Stimulated activated memory B cell treated with anti-CD40 and anti-IgM and Interleukin-4, amounts not matched to agents 10 μg/mL and 1 μg/mL and 100 μg/mL, for 72 hours (primary cell): ENCODE measurements around the gene KLHDC8B.
"Not testable (repeated sequence)": the region's sequence is repeated elsewhere in the genome, so short reads cannot be mapped to it uniquely, and the experiment has no call there.

ENCODE experiments used
- ATAC-seq: fragments of 150-1000 bp; cut with Tn5 transposase; 2 replicates; pipeline ENCODE4 v1.10.0; 2021
- H3K27ac Mint-ChIP-seq: one replicate; pipeline ENCODE4 v1.8.0; 2022; ENCODE audit warnings: mild to moderate bottlenecking, mixed read lengths
- H3K27me3 Mint-ChIP-seq: one replicate; pipeline ENCODE4 v1.8.0; 2022; ENCODE audit warnings: mixed read lengths
- H3K36me3 Mint-ChIP-seq: one replicate; pipeline ENCODE4 v1.8.0; 2022; ENCODE audit warnings: mixed read lengths
- H3K4me1 Mint-ChIP-seq: one replicate; pipeline ENCODE4 v1.8.0; 2022; ENCODE audit warnings: mixed read lengths
- H3K4me3 Mint-ChIP-seq: one replicate; pipeline ENCODE4 v1.8.0; 2022; ENCODE audit warnings: mild to moderate bottlenecking, moderate library complexity, mixed read lengths
- H3K9me3 Mint-ChIP-seq: one replicate; pipeline ENCODE4 v1.8.0; 2022; ENCODE audit warnings: mixed read lengths

KLHDC8B gene

DNA sequence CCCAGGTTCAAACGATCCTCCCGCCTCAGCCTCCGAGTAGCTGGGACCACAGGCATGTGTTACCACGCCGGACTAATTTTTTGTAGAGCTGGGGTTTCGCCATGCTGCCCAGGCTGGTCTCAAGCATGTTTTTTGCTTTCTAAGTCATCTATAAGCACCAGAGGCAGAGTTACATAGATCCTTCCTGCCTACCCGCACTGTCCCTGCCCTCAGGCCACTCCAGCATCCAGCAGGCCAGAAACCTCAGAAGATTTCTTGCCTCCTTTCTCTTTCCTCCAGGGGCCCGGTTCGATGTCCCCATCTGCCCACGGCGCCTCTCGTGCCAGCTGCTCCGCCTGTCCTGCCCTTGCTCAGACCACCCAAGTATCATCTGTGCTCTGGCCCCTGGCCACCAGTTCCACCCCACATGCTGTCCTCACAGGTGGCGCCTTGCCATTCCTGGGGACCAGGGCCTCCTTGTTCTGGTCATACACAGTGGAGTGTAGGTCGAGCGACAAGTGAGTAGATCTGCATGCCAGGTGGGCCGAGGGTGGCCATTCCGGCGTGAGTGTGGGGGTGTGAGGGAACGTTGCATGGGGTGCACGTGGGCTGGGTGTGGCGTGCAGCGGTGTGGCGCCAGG, 27.3 kb downstream of the KLHDC8B start:
- Mint-ChIP-seq H3K9me3 (peaks cover 3% of the 10 kb centered on the region), H3K4me1 (no peaks in the 10 kb centered on the region), H3K27me3 (peaks cover 38% of the 10 kb centered on the region), H3K27ac (no peak overlapping the region), H3K4me3 (no peak overlapping the region), H3K36me3 (no peaks in the 10 kb centered on the region)
- ATAC-seq: no peak

DNA sequence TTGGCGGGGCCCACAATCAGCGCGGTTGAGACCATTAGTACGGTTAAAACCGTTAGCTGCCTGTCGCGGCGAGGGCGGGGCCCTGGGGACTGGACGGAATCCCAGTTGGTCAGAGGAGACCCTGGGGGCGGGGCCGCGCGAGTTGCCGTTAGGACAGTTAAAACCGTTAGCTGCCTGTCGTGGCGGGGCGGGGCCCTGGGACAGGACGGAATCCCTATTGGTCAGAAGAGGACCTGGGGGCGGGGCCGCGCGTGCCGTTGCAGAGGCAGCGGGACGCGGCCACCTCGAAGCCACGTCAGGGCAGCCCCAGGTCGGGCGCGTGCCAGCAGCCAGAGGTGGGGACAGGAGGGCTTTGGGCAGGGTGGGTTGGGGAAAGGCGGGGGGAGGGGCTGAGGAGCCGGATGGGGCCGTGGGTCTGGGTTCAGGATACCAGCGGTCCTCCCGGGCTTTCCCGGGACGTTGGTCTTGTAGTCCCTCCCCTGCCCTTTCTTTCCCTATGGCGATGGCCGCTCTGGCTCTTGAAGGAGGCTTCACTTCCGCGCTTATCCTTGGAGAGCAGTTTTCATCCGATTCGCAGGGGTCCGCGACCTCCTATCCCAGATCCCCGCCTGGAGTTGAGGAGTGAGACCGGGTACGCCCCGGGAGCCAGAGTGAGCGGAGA, 28.0 kb downstream of the KLHDC8B start:
- Mint-ChIP-seq H3K4me1 (no peaks in the 10 kb centered on the region), H3K27ac (no peak overlapping the region), H3K9me3 (peaks cover 3% of the 10 kb centered on the region), H3K4me3 (no peak overlapping the region), H3K27me3 (peaks cover 45% of the 10 kb centered on the region), H3K36me3 (no peaks in the 10 kb centered on the region)
- peak; percentile 51 for ATAC-seq

DNA sequence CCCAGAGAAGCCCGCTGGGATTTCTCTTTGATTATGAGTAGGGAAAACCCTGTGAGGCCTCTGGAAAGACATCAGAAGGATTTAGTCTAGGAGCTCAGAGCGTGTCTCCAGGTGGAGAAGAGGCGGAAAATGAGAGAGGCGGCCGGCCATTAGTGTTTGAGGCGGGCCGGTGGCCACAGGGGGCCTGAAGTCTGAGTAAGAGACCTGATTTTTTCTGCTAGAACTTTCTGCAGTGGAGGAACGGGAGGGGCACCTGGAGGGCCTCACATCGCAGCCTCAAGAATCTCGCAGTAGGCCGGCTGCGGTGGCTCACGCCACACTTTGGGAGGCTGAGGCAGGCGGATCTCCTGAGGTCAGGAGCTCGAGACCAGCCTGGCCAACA, 28.5 kb downstream of the KLHDC8B start:
- H3K4me1 Mint-ChIP-seq: no peaks in the 10 kb centered on the region
- H3K4me3 Mint-ChIP-seq: no peak overlapping the region
- no peaks in the 10 kb centered on the region for H3K36me3 Mint-ChIP-seq
- no peak for ATAC-seq
- H3K27ac Mint-ChIP-seq: no peak overlapping the region
- H3K9me3 Mint-ChIP-seq: peaks cover 3% of the 10 kb centered on the region
- H3K27me3 Mint-ChIP-seq: peaks cover 50% of the 10 kb centered on the region

DNA sequence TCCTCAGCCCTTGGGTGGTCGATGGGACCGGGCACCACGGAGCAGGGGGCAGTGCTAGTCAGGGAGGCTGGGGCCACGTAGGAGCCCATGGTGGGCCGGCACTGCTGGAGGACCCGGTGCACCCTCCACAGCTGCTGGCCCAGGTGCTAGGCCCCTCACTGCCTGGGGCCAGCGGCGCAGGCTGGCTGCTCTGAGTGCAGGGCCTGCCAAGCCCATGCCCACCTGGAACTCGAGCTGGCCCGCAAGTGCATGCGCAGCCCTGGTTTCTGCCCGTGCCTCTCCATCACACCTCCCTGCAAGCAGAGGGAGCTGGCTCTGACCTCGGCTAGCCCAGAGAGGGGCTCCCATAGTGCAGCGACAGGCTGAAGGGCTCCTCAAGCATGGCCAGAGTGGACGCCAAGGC, 42.1 kb downstream of the KLHDC8B start:
- H3K27ac Mint-ChIP-seq: no peak overlapping the region
- H3K36me3 Mint-ChIP-seq: no peaks in the 10 kb centered on the region
- ATAC-seq: no peak
- H3K4me1 Mint-ChIP-seq: no peaks in the 10 kb centered on the region
- peaks cover 2% of the 10 kb centered on the region for H3K27me3 Mint-ChIP-seq
- no peaks in the 10 kb centered on the region for H3K9me3 Mint-ChIP-seq
- H3K4me3 Mint-ChIP-seq: no peak overlapping the region

DNA sequence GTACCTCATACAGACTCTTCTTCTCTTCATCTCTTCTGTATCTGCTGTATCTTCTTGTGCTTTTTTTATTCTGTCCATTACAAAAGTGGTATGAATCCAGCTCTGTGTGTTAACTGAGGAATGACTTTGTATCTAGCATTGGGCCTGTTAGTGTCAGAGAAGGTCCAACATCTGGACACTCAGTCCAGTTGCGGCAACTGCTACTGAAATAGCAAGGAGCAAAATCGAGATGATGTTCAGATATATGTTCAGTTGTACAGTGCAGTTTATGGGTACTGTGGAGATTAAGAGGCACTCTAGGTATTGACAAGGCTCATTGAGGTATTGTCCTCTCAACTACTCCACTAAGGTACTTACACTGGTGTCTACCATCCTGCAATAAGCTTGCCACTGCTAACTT, 42.6 kb downstream of the KLHDC8B start:
- no peak overlapping the region for H3K4me3 Mint-ChIP-seq
- no peaks in the 10 kb centered on the region for H3K36me3 Mint-ChIP-seq

DNA sequence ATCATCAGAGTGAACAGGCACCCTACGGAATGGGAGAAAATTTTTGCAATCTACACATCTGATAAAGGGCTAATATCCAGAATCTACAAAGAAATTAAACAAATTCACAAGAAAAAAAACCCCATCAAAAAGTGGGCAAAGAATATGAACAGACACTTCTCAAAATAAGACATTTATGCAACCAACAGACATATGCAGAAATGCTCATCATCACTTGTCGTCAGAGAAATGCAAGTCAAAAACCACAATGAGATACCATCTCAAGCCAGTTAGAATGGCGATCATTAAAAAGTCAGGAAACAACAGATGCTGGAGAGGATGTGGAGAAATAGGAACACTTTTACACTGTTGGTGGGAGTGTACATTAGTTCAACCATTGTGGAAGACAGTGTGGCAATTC, 45.3 kb downstream of the KLHDC8B start:
- not testable (repeated sequence) for H3K4me1 Mint-ChIP-seq, H3K27me3 Mint-ChIP-seq, H3K4me3 Mint-ChIP-seq, H3K27ac Mint-ChIP-seq, H3K36me3 Mint-ChIP-seq, ATAC-seq, H3K9me3 Mint-ChIP-seq

More for the DNA sequence above, 42.6 kb downstream of the KLHDC8B start:
- ATAC-seq: no peak
- no peaks in the 10 kb centered on the region for H3K27me3 Mint-ChIP-seq
- no peak overlapping the region for H3K27ac Mint-ChIP-seq
- no peaks in the 10 kb centered on the region for H3K9me3 Mint-ChIP-seq
- H3K4me1 Mint-ChIP-seq: no peaks in the 10 kb centered on the region

DNA sequence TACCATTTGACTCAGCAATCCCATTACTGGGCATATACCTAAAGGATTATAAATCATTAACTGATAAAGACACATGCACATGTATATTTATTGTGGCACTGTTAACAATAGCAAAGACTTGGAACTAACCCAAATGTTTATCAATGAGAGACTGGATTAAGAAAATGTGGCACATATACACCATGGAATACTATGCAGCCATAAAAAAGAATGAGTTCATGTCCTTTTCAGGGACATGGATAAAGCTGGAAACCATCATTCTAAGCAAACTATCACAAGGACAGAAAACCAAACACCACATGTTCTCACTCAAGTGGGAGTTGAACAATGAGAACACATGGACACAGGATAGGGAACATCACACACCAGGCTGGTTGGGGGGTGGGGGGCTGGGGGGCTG, 45.7 kb downstream of the KLHDC8B start:
- ATAC-seq, H3K4me3 Mint-ChIP-seq, H3K4me1 Mint-ChIP-seq, H3K27ac Mint-ChIP-seq, H3K36me3 Mint-ChIP-seq, H3K9me3 Mint-ChIP-seq, H3K27me3 Mint-ChIP-seq: not testable (repeated sequence)

DNA sequence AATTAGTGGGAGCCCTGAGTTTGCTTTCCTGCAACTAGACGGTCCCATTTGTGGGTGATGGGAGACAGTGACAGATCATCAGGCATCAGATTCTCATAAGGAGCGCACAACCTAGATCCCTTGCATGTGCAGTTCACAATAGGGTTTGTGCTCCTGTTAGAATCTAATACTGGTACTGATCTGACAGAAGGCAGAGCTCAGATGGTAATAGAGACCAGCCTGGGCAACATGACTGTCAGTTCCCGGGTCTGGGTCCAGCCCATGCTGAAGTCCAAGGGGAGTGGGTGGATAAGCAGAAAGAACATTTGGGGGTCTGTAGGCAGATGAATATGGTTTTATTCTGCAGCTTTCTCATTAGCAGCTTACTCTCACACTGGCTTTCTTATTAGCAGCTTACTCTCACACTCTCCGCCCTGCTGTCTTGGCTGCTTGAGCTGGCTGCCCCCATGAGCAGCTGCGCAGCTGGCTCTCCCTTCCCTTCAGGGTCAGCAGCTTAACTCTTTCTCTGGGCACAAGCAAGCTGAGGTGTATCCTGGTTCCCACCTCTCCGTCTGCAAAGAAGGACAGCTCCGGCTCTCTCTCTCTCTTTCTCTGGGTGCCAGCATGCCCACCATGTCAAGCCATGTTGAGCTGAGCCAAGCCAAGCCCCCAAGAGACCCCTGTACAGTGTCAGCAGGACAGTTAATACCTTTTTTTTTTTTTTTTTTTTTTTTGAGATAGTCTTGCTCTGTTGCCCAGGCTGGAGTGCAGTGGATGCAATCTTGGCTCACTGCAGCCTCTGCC, 46.5 kb downstream of the KLHDC8B start:
- Mint-ChIP-seq H3K9me3 (peaks cover 2% of the 10 kb centered on the region), H3K4me1 (no peaks in the 10 kb centered on the region), H3K27ac (no peak overlapping the region), H3K36me3 (no peaks in the 10 kb centered on the region), H3K4me3 (no peak overlapping the region), H3K27me3 (no peaks in the 10 kb centered on the region)
- ATAC-seq: no peak

DNA sequence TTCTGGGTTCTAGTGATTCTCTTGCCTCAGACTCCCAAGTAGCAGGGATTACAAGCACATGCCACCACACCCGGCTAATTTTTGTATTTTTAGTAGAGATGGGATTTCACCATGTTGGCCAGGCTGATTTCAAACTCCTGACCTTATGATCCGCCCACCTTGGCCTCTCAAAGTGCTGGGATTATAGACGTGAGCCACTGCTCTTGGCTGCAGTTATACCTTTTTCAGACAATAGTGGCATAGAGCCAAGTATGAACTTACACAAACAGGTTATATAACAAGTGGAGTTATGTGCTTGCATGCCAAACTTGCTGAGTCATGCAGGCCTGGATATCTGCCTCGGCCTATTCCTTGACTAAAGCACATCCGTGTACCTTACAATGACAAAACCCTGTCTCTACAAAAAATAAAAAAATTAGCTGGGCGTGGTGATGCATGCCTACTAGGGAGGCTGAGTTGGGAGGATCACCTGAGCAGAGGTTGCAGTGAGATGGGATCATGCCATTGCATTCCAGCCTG, 47.1 kb downstream of the KLHDC8B start:
- H3K9me3 Mint-ChIP-seq, H3K4me3 Mint-ChIP-seq, H3K36me3 Mint-ChIP-seq, H3K27ac Mint-ChIP-seq, H3K4me1 Mint-ChIP-seq, ATAC-seq, H3K27me3 Mint-ChIP-seq: not testable (repeated sequence)

DNA sequence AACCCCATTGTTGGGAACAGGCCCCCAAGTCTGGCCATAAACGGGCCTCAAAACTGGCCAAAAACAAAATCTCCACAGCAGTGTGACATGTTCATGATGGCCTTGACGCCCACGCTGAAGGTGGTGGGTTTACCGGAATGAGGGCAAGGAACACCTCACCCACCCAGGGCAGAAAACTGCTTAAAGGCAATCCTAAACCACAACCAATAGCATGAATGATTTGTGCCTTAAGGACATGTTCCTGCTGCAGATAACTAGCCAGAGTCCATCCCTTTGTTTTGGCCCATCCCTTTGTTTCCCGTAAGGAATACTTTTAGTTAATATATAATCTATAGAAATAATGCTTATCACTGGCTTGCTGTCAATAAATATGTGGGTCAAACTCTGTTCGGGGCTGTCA, 47.7 kb downstream of the KLHDC8B start:
- Mint-ChIP-seq H3K9me3 (peaks cover 2% of the 10 kb centered on the region), H3K27ac (no peak overlapping the region), H3K4me1 (no peaks in the 10 kb centered on the region), H3K4me3 (no peak overlapping the region), H3K27me3 (no peaks in the 10 kb centered on the region), H3K36me3 (no peaks in the 10 kb centered on the region)
- no peak for ATAC-seq

DNA sequence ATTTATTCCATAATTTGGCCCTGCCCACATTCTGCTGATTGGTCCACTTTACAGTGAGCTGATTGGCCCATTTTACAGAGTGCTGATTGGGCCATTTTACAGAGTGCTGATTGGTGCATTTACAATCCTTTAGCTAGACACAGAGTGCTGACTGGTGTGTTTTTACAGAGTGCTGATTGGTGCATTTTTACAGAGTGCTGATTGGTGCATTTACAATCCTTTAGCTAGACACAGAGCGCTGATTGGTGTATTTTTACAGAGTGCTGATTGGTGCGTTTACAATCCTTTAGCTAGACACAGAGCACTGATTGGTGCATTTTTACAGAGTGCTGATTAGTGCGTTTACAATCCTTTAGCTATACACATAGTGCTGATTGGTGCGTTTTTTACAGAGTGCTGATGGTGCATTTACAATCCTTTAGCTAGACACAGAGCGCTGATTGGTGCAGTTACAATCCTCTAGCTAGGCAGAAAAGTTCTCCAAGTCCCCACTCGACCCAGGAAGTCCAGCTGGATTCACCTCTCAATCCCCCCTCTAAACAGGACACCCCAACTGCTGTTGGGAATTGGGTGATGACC, 49.7 kb downstream of the KLHDC8B start:
- H3K27ac Mint-ChIP-seq, H3K4me1 Mint-ChIP-seq, H3K9me3 Mint-ChIP-seq, H3K27me3 Mint-ChIP-seq, H3K4me3 Mint-ChIP-seq, ATAC-seq, H3K36me3 Mint-ChIP-seq: not testable (repeated sequence)

DNA sequence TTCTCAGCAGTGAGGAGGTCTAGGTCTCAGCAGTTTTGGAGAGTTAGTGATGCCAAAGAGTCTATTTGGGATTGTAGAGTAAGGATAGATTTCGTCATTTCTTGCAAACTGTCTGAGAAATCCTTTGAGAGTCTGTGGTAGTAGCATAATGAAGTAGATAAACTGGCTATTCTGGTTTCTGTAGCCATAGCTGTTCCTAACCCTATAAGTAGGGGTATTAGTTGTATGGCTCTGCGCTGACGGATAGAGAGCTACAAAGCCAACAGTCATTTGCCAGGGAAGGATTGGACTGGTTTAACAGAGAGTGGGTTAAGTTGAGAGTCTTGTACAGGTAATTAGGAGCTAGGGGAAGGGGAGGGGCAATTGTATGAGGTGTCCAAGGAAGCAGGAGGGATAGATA, 50.6 kb downstream of the KLHDC8B start:
- Mint-ChIP-seq H3K27me3 (no peaks in the 10 kb centered on the region), H3K4me1 (no peaks in the 10 kb centered on the region), H3K27ac (no peak overlapping the region), H3K36me3 (no peaks in the 10 kb centered on the region), H3K9me3 (peaks cover 5% of the 10 kb centered on the region), H3K4me3 (no peak overlapping the region)
- ATAC-seq: no peak
